Measurements from ENCODE around the gene TMEM101. TPM values are rescaled to one million over a fixed set of nuclear protein-coding genes. Genes with fewer than 3 reads are reported as not detected.

The TMEM101 gene
- total and polyA plus RNA-seq, 2 of the 8 experiments (the other 6 are each of a cell fraction or from before 2014, with no cell fraction given), result 16.1 to 44.7 TPM

- no peak for TF ChIP-seq CBX8 (IDR thresholded peaks at IDR 0.05; ENCODE audit: borderline replicate concordance, low read depth, low read length)
- TF ChIP-seq YY1 (IDR thresholded peaks at IDR 0.05; ENCODE audit: low read depth, low read length), result peak; percentile 49; the same call in 1 of the 2 replicates
- TF ChIP-seq RAD21 (IDR thresholded peaks at IDR 0.05 in 1 of 2, conservative IDR thresholded peaks at IDR 0.05 in 1 of 2; ENCODE audit: low read depth in 2 of 2, low read length in 2 of 2), result peak in 1 of 2 experiments; percentile 44; a peak in 2 of 4 replicates
- no peak for TF ChIP-seq CHD2 (IDR thresholded peaks at IDR 0.05; ENCODE audit: low read length)
- peak; percentile 48 to 71 (median 62) for TF ChIP-seq CTCF (IDR thresholded peaks at IDR 0.05; ENCODE audit: control extremely low read depth in 1 of 3, insufficient read depth in 1 of 3, low read depth in 1 of 3, low read length in 3 of 3)
- TF ChIP-seq TAF7 (optimal IDR thresholded peaks at IDR 0.05; ENCODE audit: borderline replicate concordance, low read depth, low read length), result peak; percentile 28
- TF ChIP-seq SIRT6 (IDR thresholded peaks at IDR 0.05; ENCODE audit: low read length), result no peak
- peak; percentile 14 for TF ChIP-seq KDM4A (IDR thresholded peaks at IDR 0.05; ENCODE audit: low read depth, low read length, severe bottlenecking)
- peak; percentile 55; the same call in 1 of the 2 replicates for TF ChIP-seq E2F6 (IDR thresholded peaks at IDR 0.05)
- no peak for TF ChIP-seq JUN (IDR thresholded peaks at IDR 0.05; ENCODE audit: low read depth, low read length)
- TF ChIP-seq SP2 (IDR thresholded peaks at IDR 0.05; ENCODE audit: low read length), result no peak
- TF ChIP-seq CREB1 (IDR thresholded peaks at IDR 0.05), result peak; percentile 66
- TF ChIP-seq TCF12 (IDR thresholded peaks at IDR 0.05; ENCODE audit: low read depth, low read length), result no peak
- TF ChIP-seq RXRA (IDR thresholded peaks at IDR 0.05; ENCODE audit: insufficient read depth, low read depth, low read length), result no peak
- peak; percentile 53; the same call in 1 of the 2 replicates for TF ChIP-seq TAF1 (IDR thresholded peaks at IDR 0.05; ENCODE audit: low read depth, low read length)
- TF ChIP-seq TBP (IDR thresholded peaks at IDR 0.05; ENCODE audit: low read depth, low read length), result no peak
- TF ChIP-seq JUND (IDR thresholded peaks at IDR 0.05; ENCODE audit: low read length), result no peak
- TF ChIP-seq SIX5 (IDR thresholded peaks at IDR 0.05; ENCODE audit: low read depth, low read length), result no peak
- peak; percentile 2 for TF ChIP-seq EZH2 (IDR thresholded peaks at IDR 0.05; ENCODE audit: low read depth, low read length, severe bottlenecking)
- TF ChIP-seq POU5F1 (IDR thresholded peaks at IDR 0.05; ENCODE audit: low read depth, low read length), result no peak
- no peak for TF ChIP-seq ATF3 (IDR thresholded peaks at IDR 0.05; ENCODE audit: insufficient read depth, low read depth, low read length)
Measured at GRCh38 chr17:44005527-44006271, 9.1 kb downstream of the TMEM101 start (continued).

Measured in H1 (cell line).